ENCODE data around the gene ADTRP. TPM values are rescaled to one million over a fixed set of nuclear protein-coding genes. Genes with fewer than 3 reads are reported as not detected.

ADTRP gene
- total RNA-seq, 3 donors from 2014 or later (not counting 1 experiment from before 2014, with no cell fraction given): 1.1 to 1.5 TPM; not detected in 1

DNA sequence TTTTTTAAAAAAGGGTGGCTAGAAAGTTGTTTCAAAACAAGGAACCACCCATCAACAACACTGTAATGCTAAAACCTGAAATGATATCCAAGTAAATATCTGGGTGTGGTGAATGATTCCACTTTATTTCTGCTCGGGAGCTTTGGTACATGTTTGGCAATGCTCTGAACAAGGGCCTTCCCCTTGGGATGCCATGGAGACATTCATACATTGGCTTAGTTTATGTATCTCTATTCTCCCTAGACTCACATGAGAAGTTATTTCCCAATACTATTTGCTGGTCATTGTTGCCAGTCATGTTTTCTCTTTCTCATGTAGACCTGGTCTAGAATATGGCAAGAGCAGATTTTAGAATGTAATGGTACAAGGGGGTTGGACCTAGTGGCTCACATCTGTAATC, 22.9 kb downstream of the ADTRP start:
- Histone ChIP-seq H3K4me1 (ENCODE audit: control insufficient read depth, insufficient read depth, low read length) (no peaks in the 10 kb centered on the region), H3K4me3 (ENCODE audit: low read length) (no peak overlapping the region), H3K9me3 (ENCODE audit: control insufficient read depth, insufficient read depth, low read length) (no peaks in the 10 kb centered on the region), H3K27ac (ENCODE audit: low read length) (no peak overlapping the region), H3K36me3 (ENCODE audit: control insufficient read depth, insufficient read depth, low read length) (no peaks in the 10 kb centered on the region), H3K27me3 (ENCODE audit: control insufficient read depth, insufficient read depth, low read length) (no peaks in the 10 kb centered on the region)
- ATAC-seq (no peak), DNase-seq (no peak)
- Mint-ChIP-seq H3K9me3 (no peaks in the 10 kb centered on the region), H3K27ac (no peak overlapping the region), H3K36me3 (no peaks in the 10 kb centered on the region), H3K27me3 (ENCODE audit: low read depth in 2 of 2) (peaks cover 13 to 15% of the 10 kb centered on the region in 2 donors), H3K4me1 (no peaks in the 10 kb centered on the region), H3K4me3 (no peak overlapping the region)
- intact Hi-C loops (cut with micrococcal nuclease): no loop called here
- 75% methylated on average over 1 of the region's 1 CpG for WGBS (ENCODE audit: insufficient coverage)
- TF ChIP-seq, protein P1, sequence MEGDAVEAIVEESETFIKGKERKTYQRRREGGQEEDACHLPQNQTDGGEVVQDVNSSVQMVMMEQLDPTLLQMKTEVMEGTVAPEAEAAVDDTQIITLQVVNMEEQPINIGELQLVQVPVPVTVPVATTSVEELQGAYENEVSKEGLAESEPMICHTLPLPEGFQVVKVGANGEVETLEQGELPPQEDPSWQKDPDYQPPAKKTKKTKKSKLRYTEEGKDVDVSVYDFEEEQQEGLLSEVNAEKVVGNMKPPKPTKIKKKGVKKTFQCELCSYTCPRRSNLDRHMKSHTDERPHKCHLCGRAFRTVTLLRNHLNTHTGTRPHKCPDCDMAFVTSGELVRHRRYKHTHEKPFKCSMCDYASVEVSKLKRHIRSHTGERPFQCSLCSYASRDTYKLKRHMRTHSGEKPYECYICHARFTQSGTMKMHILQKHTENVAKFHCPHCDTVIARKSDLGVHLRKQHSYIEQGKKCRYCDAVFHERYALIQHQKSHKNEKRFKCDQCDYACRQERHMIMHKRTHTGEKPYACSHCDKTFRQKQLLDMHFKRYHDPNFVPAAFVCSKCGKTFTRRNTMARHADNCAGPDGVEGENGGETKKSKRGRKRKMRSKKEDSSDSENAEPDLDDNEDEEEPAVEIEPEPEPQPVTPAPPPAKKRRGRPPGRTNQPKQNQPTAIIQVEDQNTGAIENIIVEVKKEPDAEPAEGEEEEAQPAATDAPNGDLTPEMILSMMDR (IDR thresholded peaks at IDR 0.05): no peak

DNA sequence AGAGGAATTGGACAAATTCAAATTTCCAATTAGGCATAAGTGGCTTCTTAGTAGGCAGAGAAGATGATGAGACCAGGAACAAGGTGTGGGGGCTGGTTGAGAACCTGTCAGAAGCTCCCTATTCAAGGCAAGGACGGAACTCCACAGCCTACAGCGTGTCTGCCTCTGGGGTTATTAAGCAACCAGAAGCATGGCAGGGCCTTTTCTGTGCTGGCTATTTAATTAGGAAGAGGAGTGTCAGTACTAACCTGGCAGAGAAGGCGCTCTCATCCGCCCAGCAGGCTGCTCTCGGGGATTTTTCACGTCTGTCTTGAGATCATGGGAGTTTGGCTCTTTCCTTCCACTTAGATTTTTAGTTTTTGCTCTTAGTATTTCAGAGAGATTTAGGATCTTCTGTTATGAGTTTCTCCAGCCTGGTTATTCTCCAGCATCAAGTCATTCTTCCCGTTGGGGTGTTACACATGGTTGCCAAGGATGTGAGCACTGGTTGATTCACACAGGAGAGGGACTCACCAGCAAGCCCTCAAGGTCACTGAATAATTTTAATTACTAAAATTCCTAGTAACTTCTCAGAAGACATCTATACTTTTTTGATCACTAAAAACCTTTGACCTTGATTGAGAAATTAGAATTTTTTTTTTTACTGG, 23.9 kb downstream of the ADTRP start:
- intact Hi-C loops (cut with micrococcal nuclease): no loop called here
- peaks cover 9 to 13% of the 10 kb centered on the region in 2 donors for H3K27me3 Mint-ChIP-seq (ENCODE audit: low read depth in 2 of 2)
- ATAC-seq: no peak
- Histone ChIP-seq H3K36me3 (ENCODE audit: control insufficient read depth, insufficient read depth, low read length) (no peaks in the 10 kb centered on the region), H3K4me1 (ENCODE audit: control insufficient read depth, insufficient read depth, low read length) (no peaks in the 10 kb centered on the region), H3K9me3 (ENCODE audit: control insufficient read depth, insufficient read depth, low read length) (no peaks in the 10 kb centered on the region), H3K27ac (ENCODE audit: low read length) (no peak overlapping the region), H3K27me3 (ENCODE audit: control insufficient read depth, insufficient read depth, low read length) (no peaks in the 10 kb centered on the region), H3K4me3 (ENCODE audit: low read length) (no peak overlapping the region)
- H3K27ac Mint-ChIP-seq: no peak overlapping the region
- no peak for DNase-seq
- H3K4me1 Mint-ChIP-seq: no peaks in the 10 kb centered on the region
- WGBS (ENCODE audit: insufficient coverage): 91% methylated on average over 7 of the region's 7 CpGs
- no peak overlapping the region for H3K4me3 Mint-ChIP-seq
- no peaks in the 10 kb centered on the region for H3K36me3 Mint-ChIP-seq
- H3K9me3 Mint-ChIP-seq: no peaks in the 10 kb centered on the region
- TF ChIP-seq, protein P1 (IDR thresholded peaks at IDR 0.05): no peak

DNA sequence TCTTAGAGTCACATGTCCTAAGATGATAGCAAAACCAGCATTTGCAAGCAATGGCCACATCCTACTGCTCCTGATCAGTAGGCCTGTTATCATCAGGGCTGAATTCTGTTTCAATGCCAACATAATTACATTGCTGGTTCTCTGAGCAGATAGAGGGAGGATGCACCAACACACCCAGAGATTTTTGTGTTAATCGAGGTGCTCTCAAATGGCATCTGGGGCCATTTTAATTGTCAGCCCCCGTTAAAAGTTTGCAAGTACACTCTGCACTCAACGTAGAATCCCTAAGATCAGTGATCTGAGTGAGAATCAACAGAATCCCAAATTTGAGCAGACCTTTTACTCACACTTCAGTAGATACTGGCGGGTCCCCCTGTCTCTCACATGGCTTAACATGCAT, 24.8 kb downstream of the ADTRP start:
- DNase-seq (no peak), ATAC-seq (no peak)
- H3K4me1 Mint-ChIP-seq: no peaks in the 10 kb centered on the region
- Histone ChIP-seq H3K27me3 (ENCODE audit: control insufficient read depth, insufficient read depth, low read length) (no peaks in the 10 kb centered on the region), H3K27ac (ENCODE audit: low read length) (no peak overlapping the region), H3K4me1 (ENCODE audit: control insufficient read depth, insufficient read depth, low read length) (no peaks in the 10 kb centered on the region), H3K4me3 (ENCODE audit: low read length) (no peak overlapping the region), H3K9me3 (ENCODE audit: control insufficient read depth, insufficient read depth, low read length) (no peaks in the 10 kb centered on the region), H3K36me3 (ENCODE audit: control insufficient read depth, insufficient read depth, low read length) (no peaks in the 10 kb centered on the region)
- TF ChIP-seq, protein P1 (IDR thresholded peaks at IDR 0.05): no peak
- intact Hi-C loops (cut with micrococcal nuclease): no loop called here
- no peak overlapping the region for H3K4me3 Mint-ChIP-seq
- no peak overlapping the region for H3K27ac Mint-ChIP-seq
- H3K36me3 Mint-ChIP-seq: no peaks in the 10 kb centered on the region
- H3K9me3 Mint-ChIP-seq: no peaks in the 10 kb centered on the region
- H3K27me3 Mint-ChIP-seq (ENCODE audit: low read depth in 2 of 2): peaks cover 9 to 13% of the 10 kb centered on the region in 2 donors
- 93% methylated on average over 4 of the region's 4 CpGs for WGBS (ENCODE audit: insufficient coverage)

DNA sequence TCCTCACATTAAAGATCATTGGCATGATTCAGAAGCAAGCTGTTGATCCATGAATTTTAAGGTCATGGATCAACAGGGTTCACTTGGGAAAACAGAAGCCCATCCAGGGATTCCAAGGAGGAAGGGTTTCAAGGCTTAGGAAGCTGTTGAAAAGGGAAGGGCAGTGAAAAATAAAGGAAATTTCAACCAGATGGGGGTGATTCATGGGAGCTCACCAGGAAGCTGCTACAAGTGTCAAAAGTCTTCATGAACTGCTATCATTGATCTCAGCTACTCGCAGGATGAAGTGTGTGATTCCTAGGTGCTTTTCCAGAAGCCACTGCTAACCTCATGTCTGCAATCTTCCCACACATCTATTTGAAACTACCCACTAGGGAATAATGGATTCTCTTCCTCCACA, 26.2 kb downstream of the ADTRP start:
- no peaks in the 10 kb centered on the region for H3K4me1 ChIP-seq (ENCODE audit: control insufficient read depth, insufficient read depth, low read length)
- WGBS (ENCODE audit: insufficient coverage): 94% methylated on average over 1 of the region's 1 CpG
- H3K27me3 Mint-ChIP-seq (ENCODE audit: low read depth in 2 of 2): peaks cover 6 to 13% of the 10 kb centered on the region in 2 donors

More for the DNA sequence above, 26.2 kb downstream of the ADTRP start:
- intact Hi-C loops (cut with micrococcal nuclease): no loop called here
- no peak for DNase-seq
- ATAC-seq: no peak
- H3K36me3 ChIP-seq (ENCODE audit: control insufficient read depth, insufficient read depth, low read length): no peaks in the 10 kb centered on the region
- TF ChIP-seq, protein P1 (IDR thresholded peaks at IDR 0.05): no peak
- no peaks in the 10 kb centered on the region for H3K9me3 ChIP-seq (ENCODE audit: control insufficient read depth, insufficient read depth, low read length)
- no peaks in the 10 kb centered on the region for H3K27me3 ChIP-seq (ENCODE audit: control insufficient read depth, insufficient read depth, low read length)
- H3K4me1 Mint-ChIP-seq: no peaks in the 10 kb centered on the region
- no peaks in the 10 kb centered on the region for H3K36me3 Mint-ChIP-seq
- H3K27ac Mint-ChIP-seq: no peak overlapping the region
- no peaks in the 10 kb centered on the region for H3K9me3 Mint-ChIP-seq
- H3K4me3 ChIP-seq (ENCODE audit: low read length): no peak overlapping the region
- H3K27ac ChIP-seq (ENCODE audit: low read length): no peak overlapping the region
- H3K4me3 Mint-ChIP-seq: no peak overlapping the region
